SK-N-MC (cell line): Measurements from ENCODE around the gene TLR9.

Source experiments
- EZH2 ChIP-seq: fragments of 200-600 bp; sonication (generic); IDR thresholded peaks from one replicate; pipeline ENCODE4 v1.6.1; 2017; ENCODE audit warnings: antibody characterized with exemption
- FOXP2 ChIP-seq: optimal IDR thresholded peaks from 2 replicates; pipeline ENCODE3; 2011; ENCODE audit warnings: mild to moderate bottlenecking, moderate library complexity; ENCODE audit not compliant: insufficient read depth; ENCODE audit errors: extremely low read length, control extremely low read depth
- POLR2AphosphoS5 ChIP-seq: IDR thresholded peaks from 2 replicates; pipeline ENCODE4 v1.6.1; 2012; ENCODE audit warnings: mild to moderate bottlenecking, low read depth, low read length, borderline replicate concordance

- TF ChIP-seq EZH2, result no peak
- no peak for TF ChIP-seq POLR2AphosphoS5
- no peak for TF ChIP-seq FOXP2
Measured at GRCh38 chr3:52205727-52206372, 19.6 kb downstream of the TLR9 start.
